Adrenal gland (tissue), 5 donors: Measurements from ENCODE around the gene NT5DC3.

Source experiments
- POLR2A ChIP-seq, 2 donors: fragments of 450-650 bp; IDR thresholded peaks; one replicate each; pipeline ENCODE4 v1.6.1; 2017; ENCODE audit warnings: antibody characterized with exemption in 2 of 2, mild to moderate bottlenecking in 2 of 2, moderate library complexity in 1 of 2
- TF ChIP-seq, protein P1 (sequence below), 6 experiments: fragments of 450-650 bp in 4 of 6; fragments of 200-600 bp in 2 of 6; sonication (generic) in 1 of 6; IDR thresholded peaks; 1 replicate in 5 of 6; 2 replicates in 1 of 6; pipeline versions ENCODE4 v1.5.1 to v1.8.0; 2016 to 2021; ENCODE audit warnings: antibody characterized with exemption in 6 of 6, mild to moderate bottlenecking in 2 of 6, moderate library complexity in 1 of 6
- donor health status: DM: no; HTN: no; CAD: no.

DNA sequence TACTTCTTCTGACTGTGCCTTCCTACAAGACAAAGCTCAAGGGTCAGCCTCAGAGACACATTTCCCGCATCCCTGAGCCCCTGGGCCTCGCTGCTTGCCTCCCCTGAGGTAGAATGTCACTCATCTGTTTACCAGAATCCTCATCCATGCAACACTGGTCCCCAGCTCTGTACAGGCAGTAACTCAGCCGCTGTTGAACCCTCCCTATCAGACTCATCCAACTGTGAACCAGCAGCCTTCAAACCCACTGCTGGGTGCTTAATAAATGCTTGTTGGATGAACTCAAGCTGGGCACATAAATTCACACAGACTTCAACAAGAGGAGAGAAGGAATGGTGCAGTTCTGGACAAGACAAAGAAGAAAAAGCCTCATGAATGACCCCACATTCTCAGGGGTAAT lies 6.1 kb downstream of the NT5DC3 start:
- no peak for TF ChIP-seq POLR2A (IDR thresholded peaks at IDR 0.05)
- TF ChIP-seq, protein P1, sequence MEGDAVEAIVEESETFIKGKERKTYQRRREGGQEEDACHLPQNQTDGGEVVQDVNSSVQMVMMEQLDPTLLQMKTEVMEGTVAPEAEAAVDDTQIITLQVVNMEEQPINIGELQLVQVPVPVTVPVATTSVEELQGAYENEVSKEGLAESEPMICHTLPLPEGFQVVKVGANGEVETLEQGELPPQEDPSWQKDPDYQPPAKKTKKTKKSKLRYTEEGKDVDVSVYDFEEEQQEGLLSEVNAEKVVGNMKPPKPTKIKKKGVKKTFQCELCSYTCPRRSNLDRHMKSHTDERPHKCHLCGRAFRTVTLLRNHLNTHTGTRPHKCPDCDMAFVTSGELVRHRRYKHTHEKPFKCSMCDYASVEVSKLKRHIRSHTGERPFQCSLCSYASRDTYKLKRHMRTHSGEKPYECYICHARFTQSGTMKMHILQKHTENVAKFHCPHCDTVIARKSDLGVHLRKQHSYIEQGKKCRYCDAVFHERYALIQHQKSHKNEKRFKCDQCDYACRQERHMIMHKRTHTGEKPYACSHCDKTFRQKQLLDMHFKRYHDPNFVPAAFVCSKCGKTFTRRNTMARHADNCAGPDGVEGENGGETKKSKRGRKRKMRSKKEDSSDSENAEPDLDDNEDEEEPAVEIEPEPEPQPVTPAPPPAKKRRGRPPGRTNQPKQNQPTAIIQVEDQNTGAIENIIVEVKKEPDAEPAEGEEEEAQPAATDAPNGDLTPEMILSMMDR (IDR thresholded peaks at IDR 0.05) = no peak
